Ectodermal cell (in vitro differentiated cells): ENCODE measurements around the gene NCR1.
"Not testable (repeated sequence)": the region's sequence is repeated elsewhere in the genome, so short reads cannot be mapped to it uniquely, and the experiment has no call there.

Experiments
- H3K27ac ChIP-seq: 2 replicates; pipeline ENCODE4 v1.7.0; 2013; ENCODE audit warnings: mild to moderate bottlenecking, low read depth, low read length; ENCODE audit not compliant: insufficient read depth, poor library complexity, severe bottlenecking
- H3K27me3 ChIP-seq: 2 replicates; pipeline ENCODE4 v1.7.0; 2013; ENCODE audit warnings: mild to moderate bottlenecking, low read length; ENCODE audit not compliant: insufficient read depth, control insufficient read depth, poor library complexity, severe bottlenecking
- H3K36me3 ChIP-seq: one replicate; pipeline ENCODE4 v1.7.0; 2013; ENCODE audit warnings: low read length; ENCODE audit not compliant: control insufficient read depth, insufficient read depth
- H3K4me1 ChIP-seq: one replicate; pipeline ENCODE4 v1.7.0; 2013; ENCODE audit warnings: low read length; ENCODE audit not compliant: control insufficient read depth, insufficient read depth
- H3K4me3 ChIP-seq: 2 replicates; pipeline ENCODE4 v1.7.0; 2013; ENCODE audit warnings: low read depth, low read length, control low read depth; ENCODE audit not compliant: insufficient read depth
- H3K9me3 ChIP-seq: 2 replicates; pipeline ENCODE4 v1.7.0; 2013; ENCODE audit warnings: mild to moderate bottlenecking, low read length, moderate library complexity; ENCODE audit not compliant: control insufficient read depth
- WGBS, 2 experiments: methylation state at CpG; one replicate each; pipeline ENCODE4 v1.1.7; 2013; ENCODE audit warnings: missing lambda C conversion rate in 2 of 2; 5-methylcytosine and 5-hydroxymethylcytosine counted together

Gene NCR1

GRCh38 chr19:54883228-54883627 lies 22.7 kb upstream of the NCR1 start:
- Histone ChIP-seq H3K4me3 (no peak overlapping the region), H3K27me3 (no peaks in the 10 kb centered on the region), H3K9me3 (no peaks in the 10 kb centered on the region), H3K27ac (no peak overlapping the region), H3K36me3 (no peaks in the 10 kb centered on the region), H3K4me1 (no peaks in the 10 kb centered on the region)
- 91 to 92% methylated on average over 9 of the region's 9 CpGs for WGBS, 2 experiments

GRCh38 chr19:54888239-54888638 lies 17.7 kb upstream of the NCR1 start:
- H3K27ac ChIP-seq, result no peak overlapping the region
- no peaks in the 10 kb centered on the region for H3K9me3 ChIP-seq
- no peaks in the 10 kb centered on the region for H3K4me1 ChIP-seq
- no peaks in the 10 kb centered on the region for H3K36me3 ChIP-seq
- no peaks in the 10 kb centered on the region for H3K27me3 ChIP-seq
- 89 to 91% methylated on average over 10 of the region's 10 CpGs for WGBS, 2 experiments
- H3K4me3 ChIP-seq, result no peak overlapping the region

DNA sequence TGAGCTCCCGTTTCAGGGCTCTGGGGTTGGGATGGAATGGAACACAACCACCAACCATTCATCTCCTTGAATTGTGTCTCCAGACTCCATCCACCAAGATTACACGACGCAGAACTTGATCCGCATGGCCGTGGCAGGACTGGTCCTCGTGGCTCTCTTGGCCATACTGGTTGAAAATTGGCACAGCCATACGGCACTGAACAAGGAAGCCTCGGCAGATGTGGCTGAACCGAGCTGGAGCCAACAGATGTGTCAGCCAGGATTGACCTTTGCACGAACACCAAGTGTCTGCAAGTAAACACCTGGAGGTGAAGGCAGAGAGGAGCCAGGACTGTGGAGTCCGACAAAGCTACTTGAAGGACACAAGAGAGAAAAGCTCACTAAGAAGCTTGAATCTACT lies 16.4 kb upstream of the NCR1 start:
- WGBS, 2 experiments, result 88 to 93% methylated on average over 11 of the region's 11 CpGs
- H3K36me3 ChIP-seq, result no peaks in the 10 kb centered on the region

GRCh38 chr19:54893406-54893805 lies 12.5 kb upstream of the NCR1 start:
- Histone ChIP-seq H3K4me3 (no peak overlapping the region), H3K27ac (no peak overlapping the region), H3K27me3 (no peaks in the 10 kb centered on the region), H3K36me3 (no peaks in the 10 kb centered on the region), H3K4me1 (no peaks in the 10 kb centered on the region), H3K9me3 (no peaks in the 10 kb centered on the region)
- WGBS, 2 experiments, result 58 to 62% methylated on average over 7 of the region's 7 CpGs

More for the DNA sequence above, 16.4 kb upstream of the NCR1 start:
- Histone ChIP-seq H3K27me3 (no peaks in the 10 kb centered on the region), H3K4me1 (no peaks in the 10 kb centered on the region), H3K4me3 (no peak overlapping the region), H3K27ac (no peak overlapping the region), H3K9me3 (no peaks in the 10 kb centered on the region)

GRCh38 chr19:54894106-54894505 lies 11.8 kb upstream of the NCR1 start:
- H3K4me1 ChIP-seq, H3K27ac ChIP-seq, H3K4me3 ChIP-seq, H3K9me3 ChIP-seq, H3K27me3 ChIP-seq, H3K36me3 ChIP-seq: not testable (repeated sequence)
- 88 to 90% methylated on average over 16 of the region's 16 CpGs for WGBS, 2 experiments

DNA sequence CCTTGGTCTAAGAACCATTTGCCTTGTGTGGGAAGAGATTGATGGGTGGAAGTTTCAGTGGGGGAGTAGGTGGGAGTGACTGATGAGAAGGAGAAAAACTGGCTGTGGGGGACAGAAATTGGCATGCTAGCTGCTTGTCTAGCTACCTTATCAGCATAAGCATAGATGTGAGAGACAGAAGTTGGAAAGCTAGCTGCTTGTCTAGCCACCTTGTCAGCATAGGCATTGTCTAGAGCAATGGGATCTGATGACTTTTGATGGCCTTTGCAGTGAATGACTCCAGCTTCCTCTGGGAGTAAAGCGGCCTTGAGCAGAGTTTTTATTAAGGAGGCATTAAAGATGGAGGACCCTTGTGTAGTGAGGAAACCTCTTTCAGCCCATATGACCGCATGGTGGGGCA lies 9.9 kb upstream of the NCR1 start:
- no peak overlapping the region for H3K27ac ChIP-seq
- H3K9me3 ChIP-seq, result no peaks in the 10 kb centered on the region
- H3K4me3 ChIP-seq, result no peak overlapping the region
- no peaks in the 10 kb centered on the region for H3K4me1 ChIP-seq
- H3K36me3 ChIP-seq, result no peaks in the 10 kb centered on the region
- WGBS, 2 experiments, result 88 to 93% methylated on average over 2 of the region's 2 CpGs
- no peaks in the 10 kb centered on the region for H3K27me3 ChIP-seq

GRCh38 chr19:54898685-54899084 lies 7.3 kb upstream of the NCR1 start:
- H3K27ac ChIP-seq, H3K27me3 ChIP-seq, H3K4me3 ChIP-seq, H3K4me1 ChIP-seq, H3K36me3 ChIP-seq, H3K9me3 ChIP-seq: not testable (repeated sequence)
- WGBS, 2 experiments, result 90 to 92% methylated on average over 7 of the region's 7 CpGs

GRCh38 chr19:54899646-54900045 lies 6.3 kb upstream of the NCR1 start:
- H3K9me3 ChIP-seq, H3K27me3 ChIP-seq, H3K4me3 ChIP-seq, H3K27ac ChIP-seq, H3K36me3 ChIP-seq, H3K4me1 ChIP-seq: not testable (repeated sequence)
- WGBS, 2 experiments, result 86 to 89% methylated on average over 9 of the region's 9 CpGs

GRCh38 chr19:54901153-54901552 lies 4.8 kb upstream of the NCR1 start:
- not testable (repeated sequence) for H3K4me3 ChIP-seq, H3K27me3 ChIP-seq, H3K9me3 ChIP-seq, H3K4me1 ChIP-seq, H3K27ac ChIP-seq, H3K36me3 ChIP-seq
- WGBS, 2 experiments, result 77 to 92% methylated on average over 6 to 8 of the region's 8 CpGs

GRCh38 chr19:54902061-54902460 lies 3.9 kb upstream of the NCR1 start:
- no peaks in the 10 kb centered on the region for H3K27me3 ChIP-seq
- no peaks in the 10 kb centered on the region for H3K9me3 ChIP-seq
- H3K4me3 ChIP-seq, result no peak overlapping the region
- no peak overlapping the region for H3K27ac ChIP-seq
- no peaks in the 10 kb centered on the region for H3K36me3 ChIP-seq
- 85 to 91% methylated on average over 3 of the region's 3 CpGs for WGBS, 2 experiments
- H3K4me1 ChIP-seq, result no peaks in the 10 kb centered on the region

DNA sequence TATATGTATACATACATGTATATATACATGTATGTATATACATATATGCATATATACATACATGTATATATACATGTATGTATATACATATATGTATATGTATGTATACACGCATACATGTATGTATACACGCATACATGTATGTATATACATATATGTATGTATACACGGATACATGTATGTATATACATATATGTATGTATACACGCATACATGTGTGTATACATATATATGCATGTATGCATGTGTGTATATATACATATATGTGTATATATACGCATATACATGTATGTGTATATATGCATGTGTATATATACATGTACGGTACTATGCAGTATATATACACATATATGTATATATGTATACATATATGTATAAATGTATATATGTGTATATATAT lies 2.6 kb upstream of the NCR1 start:
- H3K36me3 ChIP-seq, result no peaks in the 10 kb centered on the region
- WGBS, 2 experiments, result no CpG with 5 or more reads among the region's 6 CpGs

More for the DNA sequence above, 2.6 kb upstream of the NCR1 start:
- H3K9me3 ChIP-seq, result no peaks in the 10 kb centered on the region
- no peak overlapping the region for H3K27ac ChIP-seq
- H3K4me1 ChIP-seq, result no peaks in the 10 kb centered on the region
- no peak overlapping the region for H3K4me3 ChIP-seq
- H3K27me3 ChIP-seq, result no peaks in the 10 kb centered on the region
